ENCODE results near the gene NTSR2. TPM values are rescaled to one million over a fixed set of nuclear protein-coding genes. Genes with fewer than 3 reads are reported as not detected.

Gene NTSR2
- total RNA-seq, 6 donors from 2014 or later: not detected

- no peaks in the 10 kb centered on the region for H3K36me3 ChIP-seq
- H3K27me3 ChIP-seq: peaks cover 0 to 6% (median 0%) of the 10 kb centered on the region in 4 donors
- H3K4me3 ChIP-seq: no peak overlapping the region
- 55 to 57% methylated on average over 3 of the region's 3 CpGs for WGBS, 2 donors
- no peak overlapping the region for H3K27ac ChIP-seq
- peaks cover 0 to 10% (median 5%) of the 10 kb centered on the region in 4 donors for H3K4me1 ChIP-seq
- ATAC-seq (ENCODE audit: low FRiP score in 2 of 2) (no peak), DNase-seq (no peak)
- TF ChIP-seq EP300 (IDR thresholded peaks at IDR 0.05) (no peak), POLR2A (IDR thresholded peaks at IDR 0.05) (no peak), POLR2AphosphoS5 (IDR thresholded peaks at IDR 0.05) (no peak)
- TF ChIP-seq, protein P1, sequence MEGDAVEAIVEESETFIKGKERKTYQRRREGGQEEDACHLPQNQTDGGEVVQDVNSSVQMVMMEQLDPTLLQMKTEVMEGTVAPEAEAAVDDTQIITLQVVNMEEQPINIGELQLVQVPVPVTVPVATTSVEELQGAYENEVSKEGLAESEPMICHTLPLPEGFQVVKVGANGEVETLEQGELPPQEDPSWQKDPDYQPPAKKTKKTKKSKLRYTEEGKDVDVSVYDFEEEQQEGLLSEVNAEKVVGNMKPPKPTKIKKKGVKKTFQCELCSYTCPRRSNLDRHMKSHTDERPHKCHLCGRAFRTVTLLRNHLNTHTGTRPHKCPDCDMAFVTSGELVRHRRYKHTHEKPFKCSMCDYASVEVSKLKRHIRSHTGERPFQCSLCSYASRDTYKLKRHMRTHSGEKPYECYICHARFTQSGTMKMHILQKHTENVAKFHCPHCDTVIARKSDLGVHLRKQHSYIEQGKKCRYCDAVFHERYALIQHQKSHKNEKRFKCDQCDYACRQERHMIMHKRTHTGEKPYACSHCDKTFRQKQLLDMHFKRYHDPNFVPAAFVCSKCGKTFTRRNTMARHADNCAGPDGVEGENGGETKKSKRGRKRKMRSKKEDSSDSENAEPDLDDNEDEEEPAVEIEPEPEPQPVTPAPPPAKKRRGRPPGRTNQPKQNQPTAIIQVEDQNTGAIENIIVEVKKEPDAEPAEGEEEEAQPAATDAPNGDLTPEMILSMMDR (IDR thresholded peaks at IDR 0.05): no peak
- H3K9me3 ChIP-seq: no peaks in the 10 kb centered on the region
Observed at GRCh38 chr2:11672407-11672806, 2.4 kb upstream of the NTSR2 start.

DNA sequence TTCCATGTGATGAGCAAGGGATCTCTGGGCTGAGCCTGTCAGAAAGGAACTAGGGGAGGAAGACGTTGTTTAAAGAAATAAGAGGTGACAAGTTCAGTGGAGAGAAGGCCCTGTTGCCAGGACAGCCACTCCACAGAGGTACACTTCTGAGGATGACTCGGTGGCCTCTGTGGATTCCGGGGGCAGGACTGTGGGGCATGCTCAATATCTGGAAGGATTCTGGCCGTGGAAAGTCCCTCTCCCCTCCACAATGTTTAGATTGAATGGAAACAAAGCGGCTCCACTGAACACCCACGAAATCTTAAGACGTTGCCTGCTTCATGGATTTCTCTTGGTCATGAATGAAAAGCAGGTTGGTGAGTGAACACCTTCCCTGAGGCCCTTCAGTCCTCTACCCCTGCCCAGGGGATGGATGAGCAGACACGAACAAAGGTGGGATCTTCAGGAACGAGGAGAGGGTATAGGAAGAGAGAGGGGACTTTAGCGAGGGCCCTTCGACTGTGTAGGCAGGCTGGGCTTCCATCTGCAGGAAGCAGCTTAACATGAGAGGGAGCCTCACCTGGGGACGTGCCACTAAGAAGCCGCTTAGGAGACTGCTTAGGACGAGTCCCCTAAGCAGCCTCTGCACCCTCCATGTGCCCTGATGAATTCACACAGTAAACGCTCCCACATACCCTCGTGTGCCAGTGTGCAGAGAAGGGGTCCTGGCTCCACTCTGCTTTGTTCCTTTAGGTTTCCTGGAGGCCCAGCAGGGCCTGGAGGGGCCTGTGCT lies 1.9 kb downstream of the NTSR2 start:
- Histone ChIP-seq H3K36me3 (no peaks in the 10 kb centered on the region), H3K4me1 (peaks cover 0 to 10% (median 5%) of the 10 kb centered on the region in 4 donors), H3K27ac (no peak overlapping the region), H3K4me3 (no peak overlapping the region), H3K27me3 (peaks cover 0 to 6% (median 0%) of the 10 kb centered on the region in 4 donors), H3K9me3 (no peaks in the 10 kb centered on the region)
- TF ChIP-seq EP300 (IDR thresholded peaks at IDR 0.05) (no peak), POLR2A (IDR thresholded peaks at IDR 0.05) (no peak), POLR2AphosphoS5 (IDR thresholded peaks at IDR 0.05) (no peak)
- TF ChIP-seq, protein P1 (IDR thresholded peaks at IDR 0.05): no peak
- DNase-seq (no peak), ATAC-seq (ENCODE audit: low FRiP score in 2 of 2) (no peak)
- WGBS, 2 donors: 69 to 78% methylated on average over 13 to 16 of the region's 16 CpGs

GRCh38 chr2:11667194-11667593 lies 2.8 kb downstream of the NTSR2 start:
- peaks cover 0 to 10% (median 5%) of the 10 kb centered on the region in 4 donors for H3K4me1 ChIP-seq
- no peaks in the 10 kb centered on the region for H3K36me3 ChIP-seq
- TF ChIP-seq, protein P1 (IDR thresholded peaks at IDR 0.05): no peak
- WGBS, 2 donors: 73 to 75% methylated on average over 3 of the region's 3 CpGs
- no peak for DNase-seq
- no peaks in the 10 kb centered on the region for H3K9me3 ChIP-seq
- no peak overlapping the region for H3K27ac ChIP-seq
- H3K27me3 ChIP-seq: peaks cover 0 to 6% (median 0%) of the 10 kb centered on the region in 4 donors
- no peak overlapping the region for H3K4me3 ChIP-seq
- no peak for ATAC-seq (ENCODE audit: low FRiP score in 2 of 2)

DNA sequence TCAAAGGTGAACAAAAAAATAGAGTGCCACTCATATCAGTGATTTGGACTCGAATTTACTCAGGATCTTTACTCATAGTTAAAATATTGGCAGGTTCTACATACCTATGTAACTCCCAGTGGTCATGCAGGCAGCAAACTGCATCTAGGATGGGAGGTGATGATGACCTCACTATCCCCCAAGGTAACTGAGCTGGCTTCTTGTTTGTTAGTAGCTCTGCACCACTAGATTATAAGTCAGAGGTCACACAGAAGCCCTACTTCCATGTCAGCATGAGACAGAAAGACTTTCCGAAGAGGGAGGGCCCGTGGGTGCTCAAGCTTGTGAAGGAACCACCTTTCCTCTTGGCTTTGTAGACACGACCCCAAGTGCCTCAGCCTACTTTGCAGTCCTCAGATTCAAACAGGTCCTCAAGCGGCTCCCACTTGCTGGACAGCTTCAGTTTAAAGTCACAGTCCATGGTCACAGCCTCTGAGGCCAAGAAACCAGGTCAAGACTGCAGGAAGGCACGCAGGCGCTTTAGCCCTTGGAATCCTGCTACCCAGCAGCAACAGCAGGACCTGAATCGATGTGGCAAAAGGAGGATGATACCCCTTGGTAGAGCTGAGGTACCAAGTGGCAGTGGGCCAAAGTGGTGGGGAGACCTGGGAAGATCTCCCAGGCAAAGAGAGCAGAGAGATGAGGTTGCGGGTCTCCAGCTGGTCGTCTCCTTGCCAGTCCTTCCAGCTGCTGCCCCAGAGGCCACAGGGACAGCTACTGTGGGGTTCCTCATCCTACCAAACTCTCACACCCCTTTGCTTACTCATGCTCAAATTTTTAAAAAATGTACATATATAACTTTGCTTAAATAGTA lies 4.3 kb downstream of the NTSR2 start:
- Histone ChIP-seq H3K27ac (no peak overlapping the region), H3K4me1 (peaks cover 0 to 10% (median 5%) of the 10 kb centered on the region in 4 donors), H3K36me3 (no peaks in the 10 kb centered on the region), H3K4me3 (no peak overlapping the region), H3K9me3 (no peaks in the 10 kb centered on the region), H3K27me3 (peaks cover 0 to 6% (median 0%) of the 10 kb centered on the region in 4 donors)
- WGBS, 2 donors: 77 to 85% methylated on average over 9 to 10 of the region's 10 CpGs
- TF ChIP-seq EP300 (IDR thresholded peaks at IDR 0.05) (no peak), POLR2A (IDR thresholded peaks at IDR 0.05) (no peak), POLR2AphosphoS5 (IDR thresholded peaks at IDR 0.05) (no peak)
- TF ChIP-seq, protein P1 (IDR thresholded peaks at IDR 0.05): no peak
- DNase-seq (no peak), ATAC-seq (ENCODE audit: low FRiP score in 2 of 2) (no peak)
